Measurements from ENCODE around the gene NF1. TPM values are rescaled to one million over a fixed set of nuclear protein-coding genes. Genes with fewer than 3 reads are reported as not detected.

Gene NF1
- total RNA-seq, 1 donor from 2014 or later = 53.1 TPM

- Histone ChIP-seq H3K27me3 (ENCODE audit: low read depth) (no peaks in the 10 kb centered on the region), H3K4me3 (no peak overlapping the region), H3K27ac (no peak overlapping the region), H3K9me3 (no peaks in the 10 kb centered on the region), H3K4me1 (no peaks in the 10 kb centered on the region), H3K36me3 (peaks cover 47% of the 10 kb centered on the region)
- intact Hi-C loops (cut with DNase I) = no loop called here
- DNase-seq = no peak
- TF ChIP-seq CTCF (IDR thresholded peaks at IDR 0.05) = no peak
- no peak for ATAC-seq
Measured at GRCh38 chr17:31225831-31226230, 131.1 kb downstream of the NF1 start.

GRCh38 chr17:31226373-31226772, 131.6 kb downstream of the NF1 start:
- Histone ChIP-seq H3K9me3 (no peaks in the 10 kb centered on the region), H3K27ac (no peak overlapping the region), H3K27me3 (ENCODE audit: low read depth) (no peaks in the 10 kb centered on the region), H3K36me3 (peaks cover 51% of the 10 kb centered on the region), H3K4me3 (no peak overlapping the region), H3K4me1 (no peaks in the 10 kb centered on the region)
- no peak for ATAC-seq
- TF ChIP-seq CTCF (IDR thresholded peaks at IDR 0.05) = no peak
- intact Hi-C loops (cut with DNase I) = no loop called here
- DNase-seq = no peak

GRCh38 chr17:31226950-31227349, 132.2 kb downstream of the NF1 start:
- Histone ChIP-seq H3K4me3 (no peak overlapping the region), H3K27ac (no peak overlapping the region), H3K9me3 (no peaks in the 10 kb centered on the region), H3K27me3 (ENCODE audit: low read depth) (no peaks in the 10 kb centered on the region), H3K36me3 (peaks cover 57% of the 10 kb centered on the region), H3K4me1 (no peaks in the 10 kb centered on the region)
- no peak for ATAC-seq
- no peak for DNase-seq
- no peak for TF ChIP-seq CTCF (IDR thresholded peaks at IDR 0.05)
- intact Hi-C loops (cut with DNase I) = no loop called here

- Histone ChIP-seq H3K9me3 (no peaks in the 10 kb centered on the region), H3K36me3 (peaks cover 85% of the 10 kb centered on the region), H3K4me1 (no peaks in the 10 kb centered on the region), H3K27me3 (ENCODE audit: low read depth) (no peaks in the 10 kb centered on the region), H3K4me3 (no peak overlapping the region), H3K27ac (no peak overlapping the region)
- no peak for TF ChIP-seq CTCF (IDR thresholded peaks at IDR 0.05)
- ATAC-seq (no peak), DNase-seq (no peak)
- intact Hi-C loops (cut with DNase I) = no loop called here
Measured at GRCh38 chr17:31231852-31232251, 137.1 kb downstream of the NF1 start.

GRCh38 chr17:31235110-31235509, 140.3 kb downstream of the NF1 start:
- Histone ChIP-seq H3K9me3 (no peaks in the 10 kb centered on the region), H3K27ac (no peak overlapping the region), H3K4me1 (no peaks in the 10 kb centered on the region), H3K27me3 (ENCODE audit: low read depth) (no peaks in the 10 kb centered on the region), H3K36me3 (peaks cover 77% of the 10 kb centered on the region), H3K4me3 (no peak overlapping the region)
- no peak for TF ChIP-seq CTCF (IDR thresholded peaks at IDR 0.05)
- intact Hi-C loops (cut with DNase I) = no loop called here
- ATAC-seq = no peak
- DNase-seq = no peak

- ATAC-seq (no peak), DNase-seq (no peak)
- no peaks in the 10 kb centered on the region for H3K9me3 ChIP-seq
- H3K36me3 ChIP-seq = peaks cover 80% of the 10 kb centered on the region
- TF ChIP-seq CTCF (IDR thresholded peaks at IDR 0.05) = no peak
- intact Hi-C loops (cut with DNase I) = no loop called here
- no peaks in the 10 kb centered on the region for H3K27me3 ChIP-seq (ENCODE audit: low read depth)
- H3K4me3 ChIP-seq = no peak overlapping the region
- H3K4me1 ChIP-seq = no peaks in the 10 kb centered on the region
- no peak overlapping the region for H3K27ac ChIP-seq
Measured at GRCh38 chr17:31236137-31236536, 141.4 kb downstream of the NF1 start.

All from lower lobe of right lung (tissue), 2 donors.